ENCODE measurements around the gene RNU5D-1.
"Not testable (repeated sequence)": the region's sequence is repeated elsewhere in the genome, so short reads cannot be mapped to it uniquely, and the experiment has no call there.

Gene RNU5D-1

GRCh38 chr1:44724955-44725698 is 5.8 kb downstream of the RNU5D-1 start:
- no peak for DNase-seq

- DNase-seq = no peak
Observed at GRCh38 chr1:44724296-44724954, 6.5 kb downstream of the RNU5D-1 start.

GRCh38 chr1:44723496-44724295 is 7.3 kb downstream of the RNU5D-1 start:
- no peak for DNase-seq

- DNase-seq = no peak
Observed at GRCh38 chr1:44723064-44723463, 7.9 kb downstream of the RNU5D-1 start.

DNA sequence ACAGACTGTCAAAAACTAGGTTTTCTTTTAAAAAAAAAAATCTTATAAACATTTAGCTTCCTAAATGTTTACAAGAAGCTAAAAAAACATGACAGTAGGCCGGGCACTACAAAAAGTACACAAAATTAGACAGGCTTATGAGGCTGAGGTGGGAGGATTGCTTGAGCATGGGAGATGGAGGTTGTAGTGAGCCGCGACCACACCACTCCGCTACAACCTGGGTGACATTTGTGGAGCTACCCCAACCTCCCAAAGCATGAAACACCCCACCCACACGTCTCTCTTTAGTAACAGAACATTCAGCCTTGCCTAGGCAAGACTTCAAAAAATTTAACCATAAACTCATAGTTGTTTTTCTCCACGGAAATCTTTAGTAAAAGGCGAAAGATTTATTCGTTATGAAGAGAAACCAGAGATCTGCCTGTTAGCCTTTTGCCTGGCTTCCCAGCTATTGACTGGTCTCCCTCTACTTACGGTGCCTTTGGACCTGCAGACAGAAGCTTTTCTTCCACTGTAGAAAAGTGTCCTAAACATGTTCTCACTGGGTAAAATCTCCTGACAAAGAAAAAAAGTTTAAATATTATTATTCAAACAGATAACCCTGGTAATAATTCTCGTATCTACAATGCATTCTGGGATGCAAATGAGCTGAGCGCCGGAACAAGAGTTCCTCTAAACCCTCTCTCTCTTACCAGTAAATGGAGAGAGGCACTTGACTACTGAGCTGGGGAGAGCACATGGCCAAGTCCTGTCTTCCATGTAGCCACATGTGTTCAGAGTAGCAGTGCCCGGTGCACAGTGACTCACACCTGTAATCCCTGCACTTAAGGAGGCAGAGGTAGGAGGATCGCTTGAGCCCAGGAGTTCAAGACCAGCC is 9.2 kb downstream of the RNU5D-1 start:
- DNase-seq = peak; percentile 58

- no peak for DNase-seq
Observed at GRCh38 chr1:44720281-44720680, 10.7 kb downstream of the RNU5D-1 start.

- no peak for DNase-seq
Observed at GRCh38 chr1:44719318-44719717, 11.7 kb downstream of the RNU5D-1 start.

- DNase-seq = no peak
Observed at GRCh38 chr1:44718091-44718490, 12.9 kb downstream of the RNU5D-1 start.

GRCh38 chr1:44717653-44718052 is 13.3 kb downstream of the RNU5D-1 start:
- no peak for DNase-seq

DNA sequence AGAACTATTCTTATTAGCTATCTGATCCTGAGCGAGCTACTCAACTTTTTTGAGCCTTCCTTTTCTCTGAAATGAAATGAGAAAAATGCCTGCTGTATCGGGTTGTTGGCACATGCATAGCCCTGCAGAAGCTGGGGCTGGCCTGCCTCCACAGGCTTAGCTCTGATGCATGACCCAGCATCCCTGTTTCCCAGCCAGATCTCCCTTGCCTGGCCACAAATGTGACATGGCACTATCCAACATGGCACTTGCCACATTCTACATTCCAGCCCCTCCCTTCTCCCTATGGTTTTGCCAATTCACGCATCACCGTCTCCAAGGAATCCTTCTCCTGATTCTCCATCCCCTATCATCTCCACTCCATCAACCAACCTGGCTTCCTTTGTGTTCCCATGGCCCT is 13.8 kb downstream of the RNU5D-1 start:
- no peak for DNase-seq

GRCh38 chr1:44714944-44715571 is 15.9 kb downstream of the RNU5D-1 start:
- DNase-seq = peak; percentile 56

- DNase-seq = no peak
Observed at GRCh38 chr1:44714532-44714931, 16.4 kb downstream of the RNU5D-1 start.

DNA sequence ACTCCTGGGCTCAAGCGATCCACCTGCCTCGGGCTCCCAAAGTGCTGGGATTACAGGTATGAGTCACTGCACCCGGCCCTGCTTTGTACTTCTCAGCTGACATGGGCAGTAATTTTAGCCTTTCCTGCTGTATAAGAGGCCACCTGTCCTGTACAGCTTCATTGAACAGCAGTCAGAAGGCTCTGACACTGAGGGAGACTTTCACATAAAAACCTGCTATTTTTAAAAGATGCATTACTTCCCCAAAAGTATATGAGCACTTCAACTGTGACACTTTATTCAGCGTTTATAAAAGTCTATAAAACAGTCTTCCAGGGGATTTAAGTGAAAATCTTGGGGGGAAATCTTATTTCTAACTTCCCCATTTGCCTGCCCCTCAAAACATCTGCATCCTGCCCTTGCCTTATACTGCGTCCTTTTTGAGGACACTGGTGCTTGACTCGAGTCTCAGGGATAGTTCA is 17.6 kb downstream of the RNU5D-1 start:
- no peak for DNase-seq

DNA sequence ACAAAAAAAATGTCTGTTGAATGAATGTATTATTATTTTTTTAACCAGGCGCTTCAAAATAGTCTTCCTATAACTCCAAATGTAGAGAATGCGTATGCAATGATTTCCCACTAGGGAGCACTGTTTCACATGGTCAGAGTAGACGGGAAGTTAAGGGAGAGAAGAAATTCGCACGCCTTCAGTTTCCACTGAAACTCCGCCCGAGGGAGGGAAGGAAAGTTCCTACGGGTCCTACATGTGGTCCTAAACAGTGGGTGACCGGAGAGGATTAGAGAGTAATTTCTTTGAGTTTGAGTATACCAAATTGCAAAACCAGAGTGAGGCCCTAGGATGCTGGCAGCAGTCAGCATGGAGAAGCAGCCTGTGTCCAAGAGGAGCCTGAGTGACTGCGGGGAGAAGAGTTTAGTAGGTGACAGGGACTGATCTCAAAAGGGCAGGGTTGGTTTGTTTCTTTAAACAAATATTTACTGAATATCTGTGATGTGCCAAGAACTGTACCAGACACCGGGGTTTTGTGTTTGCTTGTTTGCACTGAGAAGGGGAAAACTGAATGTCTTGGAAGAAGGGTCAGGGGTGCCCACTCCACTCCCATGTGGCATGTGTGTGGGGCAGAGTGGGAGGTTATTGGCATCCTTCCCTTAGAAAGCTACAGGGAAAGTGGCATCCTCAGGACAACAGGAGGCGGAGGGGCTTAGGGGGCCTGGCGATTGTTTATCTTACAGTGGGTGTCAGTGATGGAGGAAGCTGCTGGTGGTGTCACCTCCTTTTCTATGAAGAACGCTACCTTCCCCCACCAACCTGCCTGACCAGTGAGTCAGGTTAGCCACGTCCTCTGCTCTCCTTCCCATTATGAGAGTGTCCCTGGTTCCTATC is 22.8 kb downstream of the RNU5D-1 start:
- no peak for DNase-seq

DNA sequence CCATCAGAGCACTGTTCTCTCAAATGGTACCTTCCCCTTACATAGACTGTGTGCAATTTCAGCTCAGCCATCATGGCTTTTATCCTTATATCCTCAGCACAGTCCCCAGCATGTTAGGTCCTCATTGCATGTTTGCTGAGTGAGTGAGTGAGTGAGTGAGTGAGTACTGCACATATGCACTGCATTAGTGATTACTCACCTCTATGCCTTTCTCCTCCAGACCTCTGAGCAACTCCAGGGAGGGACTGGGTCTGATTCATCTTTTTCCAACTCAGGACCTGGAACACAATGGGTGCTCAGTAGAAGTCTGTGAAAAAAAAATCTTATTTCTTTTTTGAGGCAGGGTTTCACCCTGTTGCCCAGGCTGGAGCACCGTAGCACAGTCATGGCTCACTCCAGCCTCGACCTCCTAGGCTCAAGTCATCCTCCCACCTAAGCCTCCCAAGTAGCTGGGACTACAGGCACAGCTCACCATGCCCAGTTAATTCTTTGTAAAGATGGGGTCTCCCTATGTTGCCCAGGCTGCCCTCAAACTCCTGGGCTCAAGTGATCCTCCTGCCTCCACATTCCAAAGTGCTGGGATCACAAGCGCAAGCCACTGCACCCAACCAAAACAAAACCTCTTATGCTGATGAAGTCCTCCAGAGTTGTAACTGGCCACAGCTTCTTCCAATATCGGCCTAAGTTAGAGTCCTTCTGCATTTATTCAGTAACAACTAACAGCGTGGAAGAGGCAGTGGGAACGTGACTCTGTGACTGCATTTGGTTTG is 23.7 kb downstream of the RNU5D-1 start:
- DNase-seq = no peak

GRCh38 chr1:44705938-44706337 is 25.0 kb downstream of the RNU5D-1 start:
- no peak for DNase-seq

DNA sequence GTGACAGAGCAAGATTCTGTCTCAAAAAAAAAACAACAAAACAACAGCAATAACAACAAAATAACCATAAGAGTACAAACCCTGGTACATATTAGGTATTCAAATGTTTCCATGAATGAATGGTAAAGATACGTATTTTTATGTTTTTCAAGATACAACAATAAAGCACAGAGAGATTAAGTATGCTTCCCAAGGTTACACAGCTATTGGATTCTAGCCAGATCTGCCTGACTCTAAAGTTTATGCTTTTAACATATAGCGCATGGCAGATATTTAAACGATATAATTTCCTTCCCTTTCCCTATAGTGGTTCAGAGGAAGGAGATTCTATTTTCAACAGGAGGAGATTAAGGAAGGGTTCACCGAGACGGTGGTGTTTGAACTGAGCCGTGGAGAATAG is 25.5 kb downstream of the RNU5D-1 start:
- no peak for DNase-seq

GRCh38 chr1:44701141-44701573 is 29.8 kb downstream of the RNU5D-1 start:
- DNase-seq = no peak

GRCh38 chr1:44700573-44700972 is 30.4 kb downstream of the RNU5D-1 start:
- DNase-seq = no peak

DNA sequence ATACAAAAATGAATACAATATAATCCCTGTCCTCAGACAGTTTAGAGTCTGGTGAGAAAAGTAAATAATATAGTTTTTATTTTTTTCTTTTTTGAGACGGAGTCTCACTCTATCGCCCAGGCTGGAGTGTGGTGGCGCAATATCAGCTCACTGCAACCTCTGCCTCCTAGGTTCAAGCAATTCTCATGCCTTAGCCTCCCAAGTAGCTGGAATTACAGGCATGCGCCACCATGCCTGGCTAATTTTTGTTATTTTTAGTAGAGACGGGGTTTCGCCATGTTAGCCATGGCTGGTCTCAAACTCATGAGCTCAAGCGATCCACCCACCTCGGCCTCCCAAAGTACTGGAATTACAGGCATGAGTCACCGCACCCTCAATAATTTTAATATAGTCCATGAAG is 31.6 kb downstream of the RNU5D-1 start:
- not testable (repeated sequence) for DNase-seq

Data from 8988T (cell line).